Mesenchymal stem cell (in vitro differentiated cells and primary cell): ENCODE measurements around the gene TSC1. TPM values are rescaled to one million over a fixed set of nuclear protein-coding genes. Genes with fewer than 3 reads are reported as not detected.

Experiments used
- DNase-seq: peaks from one replicate; pipeline ENCODE4 v3.0.0-alpha.2; 2013
- H2AFZ ChIP-seq: one replicate; pipeline ENCODE4 v1.6.1; 2013; ENCODE audit warnings: low read depth, mild to moderate bottlenecking, control low read depth, inconsistent platforms, low read length, moderate library complexity
- H2AK5ac ChIP-seq: 2 replicates; pipeline ENCODE4 v1.6.1; 2013; ENCODE audit warnings: low read length, moderate library complexity, mild to moderate bottlenecking, inconsistent platforms; ENCODE audit not compliant: severe bottlenecking
- H2BK120ac ChIP-seq: one replicate; pipeline ENCODE4 v1.6.1; 2013; ENCODE audit warnings: low read depth, mild to moderate bottlenecking, inconsistent platforms, low read length, moderate library complexity
- H2BK12ac ChIP-seq, 2 experiments: one replicate each; pipeline ENCODE4 v1.6.1; 2013; ENCODE audit warnings: inconsistent platforms in 2 of 2, low read length in 2 of 2, mild to moderate bottlenecking in 2 of 2, moderate library complexity in 2 of 2, control low read depth in 1 of 2
- H2BK15ac ChIP-seq: one replicate; pipeline ENCODE4 v1.6.1; 2013; ENCODE audit warnings: mild to moderate bottlenecking, low read depth, inconsistent platforms; ENCODE audit not compliant: poor library complexity, severe bottlenecking
- H2BK5ac ChIP-seq: 2 replicates; pipeline ENCODE4 v1.6.1; 2013; ENCODE audit warnings: low read depth, mild to moderate bottlenecking, low read length, control low read depth, inconsistent platforms; ENCODE audit not compliant: poor library complexity, severe bottlenecking
- H3K14ac ChIP-seq, 2 experiments: one replicate each; pipeline ENCODE4 v1.6.1; 2013; ENCODE audit warnings: inconsistent platforms in 2 of 2, low read length in 2 of 2, control low read depth in 1 of 2, mild to moderate bottlenecking in 1 of 2, moderate library complexity in 1 of 2
- H3K18ac ChIP-seq, 2 experiments: one replicate each; pipeline ENCODE4 v1.6.1; 2013; ENCODE audit warnings: inconsistent platforms in 2 of 2, low read length in 2 of 2, control low read depth in 1 of 2, low read depth in 1 of 2, mild to moderate bottlenecking in 1 of 2
- H3K23ac ChIP-seq, 2 experiments: one replicate each; pipeline ENCODE4 v1.6.1; 2013; ENCODE audit warnings: inconsistent platforms in 2 of 2, low read length in 2 of 2, mild to moderate bottlenecking in 2 of 2, moderate library complexity in 2 of 2, control low read depth in 1 of 2
- H3K27ac ChIP-seq: 2 replicates; pipeline ENCODE4 v1.5.1; 2013; ENCODE audit warnings: mild to moderate bottlenecking, moderate library complexity, low read length, control low read depth, inconsistent platforms; ENCODE audit not compliant: poor library complexity, severe bottlenecking
- H3K27me3 ChIP-seq, 2 experiments: 2 replicates each; pipeline versions ENCODE4 v1.6.1 to v1.7.0; 2013; ENCODE audit warnings: low read length in 2 of 2, mild to moderate bottlenecking in 2 of 2, moderate library complexity in 2 of 2, control low read depth in 1 of 2, inconsistent platforms in 1 of 2; ENCODE audit not compliant: control insufficient read depth in 1 of 2, insufficient read depth in 1 of 2
- H3K36me3 ChIP-seq, 2 experiments: 2 replicates each; pipeline versions ENCODE4 v1.6.1 to v1.7.0; 2013; ENCODE audit warnings: low read length in 2 of 2, control low read depth in 1 of 2, inconsistent platforms in 1 of 2, low read depth in 1 of 2, mild to moderate bottlenecking in 1 of 2; ENCODE audit not compliant: insufficient read depth in 2 of 2, control insufficient read depth in 1 of 2
- H3K4ac ChIP-seq, 2 experiments: one replicate each; pipeline ENCODE4 v1.6.1; 2013; ENCODE audit warnings: inconsistent platforms in 2 of 2, low read length in 2 of 2, mild to moderate bottlenecking in 2 of 2, moderate library complexity in 2 of 2, control low read depth in 1 of 2, low read depth in 1 of 2
- H3K4me1 ChIP-seq: 2 replicates; pipeline ENCODE4 v1.6.1; 2013; ENCODE audit warnings: low read depth, low read length, control low read depth; ENCODE audit not compliant: control insufficient read depth, insufficient read depth
- H3K4me2 ChIP-seq: 2 replicates; pipeline ENCODE4 v1.6.1; 2013; ENCODE audit warnings: low read length, mild to moderate bottlenecking, inconsistent platforms; ENCODE audit not compliant: poor library complexity, severe bottlenecking
- H3K4me3 ChIP-seq, 2 experiments: 2 replicates each; pipeline versions ENCODE4 v1.5.1 to v1.7.0; 2013; ENCODE audit warnings: low read length in 2 of 2, mild to moderate bottlenecking in 2 of 2, control low read depth in 1 of 2, low read depth in 1 of 2; ENCODE audit not compliant: insufficient read depth in 1 of 2
- H3K79me1 ChIP-seq: replicated peaks from 2 replicates; pipeline ENCODE4 v1.6.1; 2013; ENCODE audit warnings: mild to moderate bottlenecking, control low read depth, low read length, inconsistent platforms; ENCODE audit not compliant: poor library complexity, severe bottlenecking
- H3K9ac ChIP-seq: 2 replicates; pipeline ENCODE4 v1.7.0; 2013; ENCODE audit warnings: mild to moderate bottlenecking, low read length, moderate library complexity
- H3K9me3 ChIP-seq: 2 replicates; pipeline ENCODE4 v1.7.0; 2013; ENCODE audit warnings: mild to moderate bottlenecking, low read length; ENCODE audit not compliant: control insufficient read depth
- H4K8ac ChIP-seq: one replicate; pipeline ENCODE4 v1.6.1; 2013; ENCODE audit warnings: inconsistent platforms, mild to moderate bottlenecking, low read length, moderate library complexity
- H4K91ac ChIP-seq: one replicate; pipeline ENCODE4 v1.6.1; 2013; ENCODE audit warnings: mild to moderate bottlenecking, low read length, inconsistent platforms
- WGBS: methylation state at CpG from one replicate; pipeline ENCODE4 v1.1.7; 2013; ENCODE audit warnings: mixed read lengths; 5-methylcytosine and 5-hydroxymethylcytosine counted together
- polyA plus RNA-seq, 2 experiments: library from polyadenylated mRNA; stranded (reverse); fragments of 200-250 nt; gene quantifications; one replicate each; pipeline ENCODE4 v1.2.3, GENCODE V29; 2013

Gene TSC1
- polyA plus RNA-seq (2013, experiment 1 of 2), result 25.9 TPM
- polyA plus RNA-seq (2013, experiment 2 of 2), result 23.9 TPM

DNA sequence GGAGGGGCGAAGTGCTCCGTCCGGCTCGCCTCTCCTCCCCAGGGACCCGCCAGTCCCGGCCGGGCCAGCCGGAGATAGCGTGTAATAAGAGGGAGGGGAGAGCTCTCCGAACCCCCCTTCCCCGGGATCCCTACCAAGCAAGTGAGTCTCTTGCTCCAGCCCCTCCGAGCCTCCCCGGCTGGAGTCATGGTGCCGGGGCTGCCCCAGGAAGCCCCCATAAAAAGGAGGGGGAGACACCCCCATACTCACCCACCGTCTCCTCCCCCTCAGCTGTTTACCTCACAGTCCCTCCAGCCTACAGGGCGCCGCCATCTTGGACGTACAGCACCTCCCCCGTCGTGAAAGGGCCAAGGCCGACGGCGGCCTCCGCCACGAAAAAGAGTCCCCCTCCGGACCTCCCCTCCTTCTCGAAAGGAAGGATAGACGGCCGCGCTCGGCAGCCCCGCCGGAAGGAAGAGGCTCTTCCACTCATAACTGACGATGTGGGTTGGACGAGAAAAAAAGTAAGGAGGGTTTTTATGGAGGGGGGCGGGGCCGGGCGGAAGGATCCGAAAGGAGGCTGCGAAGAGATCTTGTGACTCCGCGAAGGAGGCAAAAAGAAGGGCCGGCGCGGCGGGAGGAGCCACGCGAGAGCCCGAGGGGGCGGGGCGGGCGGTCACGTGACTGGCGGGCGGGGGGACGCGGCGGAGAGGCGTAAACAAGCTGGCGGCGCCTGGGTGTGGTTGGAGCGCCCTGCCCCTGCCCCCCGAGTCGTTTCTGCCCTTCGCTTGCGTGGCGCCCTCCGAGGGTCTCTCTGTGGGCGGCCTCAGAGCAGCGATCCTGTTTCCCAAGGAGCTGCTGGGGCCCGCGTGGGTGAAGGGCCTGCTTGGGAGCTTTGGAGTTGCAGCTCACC is at the start of gene TSC1:
TSS of gene TSC1 (minus strand) at position 323 of the 892 bp plus-strand sequence. CDS start 15,744 bp downstream, outside the sequence.
- Histone ChIP-seq H3K23ac (peak within 1 kb of the TSS in 1 of 2 experiments; percentile 34), H2BK120ac (peak within 1 kb of the TSS; percentile 99), H3K4me2 (peak within 1 kb of the TSS; percentile 93), H3K4me3 (peak within 1 kb of the TSS; percentile 79 to 99), H3K27me3 (no peaks in the 10 kb centered on the region), H3K4ac (peak within 1 kb of the TSS; percentile 86 to 100), H3K9me3 (no peaks in the 10 kb centered on the region), H4K91ac (peak within 1 kb of the TSS; percentile 86), H3K14ac (peak within 1 kb of the TSS; percentile 98), H3K27ac (peak within 1 kb of the TSS; percentile 99), H3K4me1 (peaks cover 11% of the 10 kb centered on the region), H3K36me3 (no peaks in the 10 kb centered on the region), H3K79me1 (peaks cover 14% of the 10 kb centered on the region), H3K9ac (peak within 1 kb of the TSS; percentile 99), H2AFZ (peak within 1 kb of the TSS; percentile 97), H4K8ac (peak within 1 kb of the TSS; percentile 98), H2BK12ac (peak within 1 kb of the TSS in 1 of 2 experiments; percentile 89), H2BK5ac (peak within 1 kb of the TSS; percentile 97), H2AK5ac (peak within 1 kb of the TSS; percentile 41), H2BK15ac (peak within 1 kb of the TSS; percentile 39), H3K18ac (peak within 1 kb of the TSS; percentile 96 to 98)
- peak; percentile 98 for DNase-seq
- 2% methylated on average over 43 of the region's 72 CpGs for WGBS

DNA sequence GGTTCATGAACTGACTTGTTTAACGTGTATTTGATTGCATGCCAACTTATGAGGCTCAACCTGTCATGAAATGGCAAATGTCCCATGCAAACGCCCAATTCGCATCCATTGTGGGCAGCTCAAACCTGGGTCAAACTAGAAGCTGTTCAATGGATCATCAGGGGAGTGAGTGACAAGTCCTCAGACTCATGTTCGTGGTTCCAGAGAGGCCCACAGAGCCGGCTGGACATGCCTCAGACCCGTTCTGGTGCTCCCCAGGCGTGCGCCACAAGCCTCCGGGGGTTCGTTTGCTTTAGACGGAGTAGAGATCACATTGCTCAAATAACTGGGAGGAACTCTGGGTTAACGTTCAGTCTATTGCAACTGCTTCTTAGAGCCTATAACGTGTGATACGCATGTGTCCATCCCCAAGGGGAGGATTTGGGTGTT is 49.1 kb upstream of the TSC1 start:
- Histone ChIP-seq H4K91ac (no peak overlapping the region), H2AK5ac (no peak overlapping the region), H3K4me3 (no peak overlapping the region), H3K23ac (no peak overlapping the region), H3K9me3 (no peaks in the 10 kb centered on the region), H3K27ac (no peak overlapping the region), H3K4ac (no peak overlapping the region), H3K79me1 (no peaks in the 10 kb centered on the region), H2BK15ac (no peak overlapping the region), H3K27me3 (peaks cover 62 to 86% of the 10 kb centered on the region in 2 experiments), H3K9ac (no peak overlapping the region), H3K18ac (no peak overlapping the region), H2BK12ac (no peak overlapping the region), H2AFZ (no peak overlapping the region), H2BK120ac (no peak overlapping the region), H4K8ac (no peak overlapping the region), H3K4me2 (no peak overlapping the region), H2BK5ac (no peak overlapping the region), H3K14ac (no peak overlapping the region), H3K36me3 (no peaks in the 10 kb centered on the region), H3K4me1 (peaks cover 1% of the 10 kb centered on the region)
- DNase-seq, result no peak
- WGBS, result 81% methylated on average over 14 of the region's 14 CpGs

GRCh38 chr9:132991351-132992300 is 47.2 kb upstream of the TSC1 start:
- 59% methylated on average over 16 of the region's 16 CpGs for WGBS
- Histone ChIP-seq H3K14ac (no peak overlapping the region), H3K9me3 (no peaks in the 10 kb centered on the region), H4K8ac (no peak overlapping the region), H2BK5ac (no peak overlapping the region), H3K36me3 (no peaks in the 10 kb centered on the region), H2AK5ac (no peak overlapping the region), H3K27ac (no peak overlapping the region), H3K27me3 (peaks cover 74 to 92% of the 10 kb centered on the region in 2 experiments), H3K4ac (no peak overlapping the region), H2BK15ac (no peak overlapping the region), H4K91ac (no peak overlapping the region), H3K4me2 (no peak overlapping the region), H3K9ac (no peak overlapping the region), H3K79me1 (no peaks in the 10 kb centered on the region), H3K23ac (no peak overlapping the region), H3K4me1 (peaks cover 3% of the 10 kb centered on the region), H3K18ac (no peak overlapping the region), H3K4me3 (no peak overlapping the region), H2BK12ac (no peak overlapping the region), H2AFZ (no peak overlapping the region), H2BK120ac (no peak overlapping the region)
- DNase-seq, result no peak
